C4-2B (cell line): ENCODE measurements around the gene LRRC53.

ENCODE experiments used
- H3K27ac ChIP-seq: fragments of 450-650 bp; 2 replicates; pipeline ENCODE4 v1.5.1; 2017
- ZFX ChIP-seq: fragments of 450-650 bp; IDR thresholded peaks from 2 replicates; pipeline ENCODE4 v1.6.1; 2017
- TF ChIP-seq, protein P1 (sequence below): fragments of 450-650 bp; conservative IDR thresholded peaks from 2 replicates; pipeline ENCODE4 v1.5.1; 2017; ENCODE audit warnings: mild to moderate bottlenecking

The LRRC53 gene, protein sequence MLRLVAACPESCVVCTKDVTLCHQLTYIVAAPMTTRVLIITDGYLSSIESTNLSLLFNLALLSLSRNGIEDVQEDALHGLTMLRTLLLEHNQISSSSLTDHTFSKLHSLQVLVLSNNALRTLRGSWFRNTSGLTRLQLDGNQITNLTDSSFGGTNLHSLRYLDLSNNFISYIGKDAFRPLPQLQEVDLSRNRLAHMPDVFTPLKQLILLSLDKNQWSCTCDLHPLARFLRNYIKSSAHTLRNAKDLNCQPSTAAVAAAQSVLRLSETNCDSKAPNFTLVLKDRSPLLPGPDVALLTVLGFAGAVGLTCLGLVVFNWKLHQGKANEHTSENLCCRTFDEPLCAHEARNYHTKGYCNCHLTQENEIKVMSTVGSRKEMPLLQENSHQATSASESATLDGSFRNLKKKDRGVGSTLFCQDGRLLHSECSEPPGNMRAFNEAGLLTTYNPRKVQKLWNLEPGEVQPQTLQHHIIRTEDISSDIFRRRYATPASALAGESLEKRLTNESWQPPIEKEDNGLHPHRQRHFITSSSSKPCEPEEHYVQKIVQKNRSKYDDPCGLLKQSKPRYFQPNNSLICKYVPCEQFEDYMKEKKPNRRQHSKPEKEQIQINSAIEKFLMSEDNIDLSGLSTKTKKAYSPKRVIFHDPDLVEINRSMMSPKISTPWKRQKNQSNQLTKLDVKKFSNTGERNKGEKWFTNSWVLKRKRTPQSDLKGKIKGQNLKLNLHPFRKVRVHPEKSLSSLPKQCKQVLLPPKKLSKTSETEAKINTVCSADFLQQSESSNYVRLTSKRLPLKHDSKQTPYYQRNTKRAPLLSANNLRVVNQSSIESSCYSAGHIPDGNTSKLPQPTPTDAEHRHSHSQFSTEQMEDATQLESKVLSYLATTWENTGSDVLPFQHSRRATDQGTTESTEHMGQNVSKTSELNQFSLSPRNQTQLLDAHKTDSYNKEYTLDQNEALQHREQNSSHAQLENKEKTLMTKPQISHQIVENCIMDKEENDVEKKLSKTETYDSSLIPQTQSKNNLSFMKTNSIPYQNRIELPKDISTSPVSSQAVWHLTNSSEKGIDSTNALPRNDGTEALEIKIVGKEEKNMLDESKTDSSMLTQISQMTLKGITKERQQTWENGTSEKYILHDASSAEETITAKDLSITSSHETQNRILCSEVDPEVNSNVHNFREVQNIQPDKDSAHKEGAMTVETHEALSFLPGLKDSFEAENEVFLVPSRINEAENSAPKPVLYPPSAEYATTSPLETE

DNA sequence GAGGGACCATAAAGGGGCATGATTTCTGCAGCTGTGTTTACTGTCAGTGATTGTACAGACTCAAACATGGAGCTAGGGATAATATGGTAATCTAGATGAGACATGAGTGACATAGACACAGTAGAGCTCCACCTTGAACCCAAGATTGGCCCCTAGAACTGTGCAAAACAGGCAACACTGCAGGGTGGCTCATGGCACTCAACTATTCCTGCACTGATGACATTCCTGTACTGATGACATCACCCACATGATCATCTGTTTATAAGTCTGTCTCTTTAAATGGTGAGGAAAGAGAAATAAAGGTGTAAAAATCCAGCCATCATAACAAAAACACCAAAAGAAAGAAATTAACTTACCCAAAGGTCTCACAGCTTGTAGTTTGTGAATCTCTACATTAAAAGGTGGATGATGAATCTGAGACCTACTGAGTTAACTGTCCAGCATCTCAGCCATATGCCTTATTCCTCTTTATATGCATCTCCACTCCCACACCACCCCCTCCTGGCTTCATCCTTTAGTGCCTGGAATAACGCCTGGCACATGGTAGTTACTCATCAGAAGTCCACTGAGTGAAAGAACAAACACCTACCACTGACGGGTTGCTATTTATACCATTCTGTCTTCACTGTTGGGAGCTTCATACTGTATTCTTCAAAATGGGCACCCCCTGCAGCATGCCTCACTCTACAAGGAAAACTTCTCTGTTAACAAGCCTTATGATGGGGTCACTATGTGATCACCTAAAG, at the start of gene LRRC53:
LRRC53 (minus strand) TSS at position 442 of the 746 bp plus-strand sequence. CDS start 29,262 bp downstream, outside the sequence.
- H3K27ac ChIP-seq: no peak within 1 kb of the TSS
- TF ChIP-seq ZFX: no peak
- TF ChIP-seq, protein P1, sequence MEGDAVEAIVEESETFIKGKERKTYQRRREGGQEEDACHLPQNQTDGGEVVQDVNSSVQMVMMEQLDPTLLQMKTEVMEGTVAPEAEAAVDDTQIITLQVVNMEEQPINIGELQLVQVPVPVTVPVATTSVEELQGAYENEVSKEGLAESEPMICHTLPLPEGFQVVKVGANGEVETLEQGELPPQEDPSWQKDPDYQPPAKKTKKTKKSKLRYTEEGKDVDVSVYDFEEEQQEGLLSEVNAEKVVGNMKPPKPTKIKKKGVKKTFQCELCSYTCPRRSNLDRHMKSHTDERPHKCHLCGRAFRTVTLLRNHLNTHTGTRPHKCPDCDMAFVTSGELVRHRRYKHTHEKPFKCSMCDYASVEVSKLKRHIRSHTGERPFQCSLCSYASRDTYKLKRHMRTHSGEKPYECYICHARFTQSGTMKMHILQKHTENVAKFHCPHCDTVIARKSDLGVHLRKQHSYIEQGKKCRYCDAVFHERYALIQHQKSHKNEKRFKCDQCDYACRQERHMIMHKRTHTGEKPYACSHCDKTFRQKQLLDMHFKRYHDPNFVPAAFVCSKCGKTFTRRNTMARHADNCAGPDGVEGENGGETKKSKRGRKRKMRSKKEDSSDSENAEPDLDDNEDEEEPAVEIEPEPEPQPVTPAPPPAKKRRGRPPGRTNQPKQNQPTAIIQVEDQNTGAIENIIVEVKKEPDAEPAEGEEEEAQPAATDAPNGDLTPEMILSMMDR: no peak; the same call in 1 of the 2 replicates

DNA sequence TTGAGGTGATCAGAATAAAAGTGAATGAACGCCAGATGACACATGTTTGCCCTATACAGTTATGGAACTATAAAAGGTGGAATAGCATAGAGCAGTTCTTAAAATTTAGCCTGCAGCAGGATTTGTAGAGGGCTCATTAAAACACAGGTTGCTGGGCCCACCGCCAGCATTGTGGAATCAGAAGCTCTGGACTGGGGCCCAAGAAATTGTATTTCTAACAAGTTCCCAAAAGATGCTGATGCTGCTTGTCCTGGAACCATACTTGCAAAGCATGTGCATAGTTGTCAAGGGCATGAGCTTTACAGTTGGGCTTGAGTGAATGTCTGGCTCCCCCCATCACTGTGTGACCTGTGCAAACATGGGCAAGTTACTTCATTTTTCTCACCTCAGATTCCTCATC, 37.5 kb upstream of the LRRC53 start:
- H3K27ac ChIP-seq: no peak overlapping the region
- TF ChIP-seq, protein P1: no peak
- no peak for TF ChIP-seq ZFX

DNA sequence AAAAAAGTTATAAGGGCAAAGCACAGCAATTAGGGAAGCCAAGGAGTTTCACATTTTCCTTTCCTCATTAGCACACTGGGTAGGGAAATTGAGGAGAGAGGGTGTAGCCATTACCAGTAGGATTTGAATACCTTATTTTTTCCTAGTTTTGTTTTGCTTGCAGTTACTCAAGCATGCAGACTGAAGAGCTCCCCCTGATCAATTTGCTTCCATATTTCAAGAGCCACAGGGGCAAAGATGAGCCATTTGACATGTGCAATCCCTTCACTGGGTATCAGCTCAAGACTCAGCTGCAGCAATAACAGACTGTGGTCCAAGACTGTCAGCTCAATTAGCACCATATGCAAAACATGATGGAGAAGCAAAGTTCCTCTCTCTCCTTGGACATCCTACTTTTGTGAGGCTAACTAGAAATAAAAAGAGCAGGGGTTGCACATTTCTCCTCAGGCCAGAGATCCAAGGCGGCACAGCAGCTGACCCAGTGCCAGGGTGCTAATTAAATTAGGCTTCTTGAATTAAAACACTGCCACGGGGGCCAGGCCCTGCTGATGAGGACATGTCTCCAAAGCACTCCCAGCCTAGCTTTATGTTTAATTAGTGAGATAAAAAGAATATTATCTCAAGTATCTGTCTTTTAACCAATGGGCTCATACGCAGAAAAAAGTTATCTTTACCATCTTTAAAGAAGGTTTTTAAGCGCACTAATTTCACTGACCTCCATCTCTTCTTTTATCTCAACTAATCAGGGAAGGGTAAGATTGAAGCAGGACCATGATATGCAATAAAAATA, 36.7 kb upstream of the LRRC53 start:
- TF ChIP-seq, protein P1: no peak
- TF ChIP-seq ZFX: no peak
- no peak overlapping the region for H3K27ac ChIP-seq

DNA sequence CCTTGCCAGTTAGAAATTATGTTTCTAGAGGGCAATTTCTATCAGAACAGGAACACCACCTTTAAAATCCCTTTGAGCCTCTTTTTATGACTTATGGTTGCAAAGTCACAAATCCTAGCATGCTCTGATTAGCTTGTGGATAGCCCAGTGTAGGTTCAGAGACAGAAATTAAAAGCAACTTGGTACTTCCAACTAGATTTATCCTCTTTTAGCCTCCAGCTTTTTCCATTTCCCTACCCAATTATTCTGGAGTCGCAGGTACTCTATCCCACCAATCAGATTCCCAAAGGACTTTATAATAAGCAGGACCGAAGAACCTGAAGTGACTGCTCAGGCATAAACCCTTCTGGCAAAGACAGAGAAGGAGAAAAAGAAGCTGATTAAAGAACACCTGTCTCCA, 33.4 kb upstream of the LRRC53 start:
- H3K27ac ChIP-seq: no peak overlapping the region
- TF ChIP-seq ZFX: no peak
- TF ChIP-seq, protein P1: no peak

DNA sequence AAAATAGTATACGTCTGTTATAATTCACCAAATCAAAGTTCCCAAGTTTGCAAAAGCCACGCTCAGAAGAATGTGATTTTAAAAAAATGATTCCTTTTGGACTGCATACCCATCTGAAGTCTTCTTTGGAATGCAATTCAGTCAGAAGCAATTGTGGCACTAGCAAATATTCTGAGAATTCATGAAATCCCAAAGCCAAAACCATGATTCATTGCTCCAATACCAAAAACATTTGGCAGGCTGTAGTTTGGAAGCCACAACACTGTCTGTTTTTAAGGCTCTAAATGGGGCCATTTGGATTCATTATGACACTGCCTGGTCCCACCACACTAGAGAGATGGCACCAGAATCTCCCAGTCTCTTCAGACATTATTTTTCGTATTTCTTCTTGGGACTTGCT, 21.8 kb upstream of the LRRC53 start:
- no peak for TF ChIP-seq ZFX
- TF ChIP-seq, protein P1: no peak
- H3K27ac ChIP-seq: no peak overlapping the region

DNA sequence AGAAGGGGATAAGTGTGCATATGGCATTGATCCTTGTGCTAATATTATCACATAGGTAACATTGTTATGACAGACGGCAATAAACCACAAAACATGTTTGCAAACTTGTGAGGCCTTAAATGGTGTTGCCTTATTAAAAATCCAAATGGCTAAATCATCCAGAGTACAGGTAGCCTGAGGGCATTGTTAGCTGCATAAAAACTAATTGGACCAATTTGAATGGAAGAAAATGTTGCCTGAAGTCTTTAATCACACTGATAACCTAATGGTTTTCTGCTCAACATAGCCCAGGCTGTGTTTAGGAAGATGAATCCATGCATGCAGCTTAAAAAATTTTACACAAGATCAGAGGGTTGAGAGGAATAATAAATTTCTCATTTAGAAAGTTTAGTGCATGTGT, 19.4 kb upstream of the LRRC53 start:
- no peak overlapping the region for H3K27ac ChIP-seq

More for the DNA sequence above, 19.4 kb upstream of the LRRC53 start:
- no peak for TF ChIP-seq ZFX
- TF ChIP-seq, protein P1: no peak
